SH-SY5Y (cell line): Measurements from ENCODE around the gene CMPK2.

Experiments
- GATA2 ChIP-seq: IDR thresholded peaks from 2 replicates; pipeline ENCODE4 v1.6.1; 2011; ENCODE audit warnings: mild to moderate bottlenecking, low read depth, low read length
- GATA3 ChIP-seq: IDR thresholded peaks from 2 replicates; pipeline ENCODE4 v1.6.1; 2011; ENCODE audit warnings: low read depth, mild to moderate bottlenecking, low read length, moderate library complexity

GRCh38 chr2:6909431-6910385, 44.0 kb upstream of the CMPK2 start:
- TF ChIP-seq GATA2, result no peak
- TF ChIP-seq GATA3, result no peak
